ENCODE data around the gene RAB11A.

DNA sequence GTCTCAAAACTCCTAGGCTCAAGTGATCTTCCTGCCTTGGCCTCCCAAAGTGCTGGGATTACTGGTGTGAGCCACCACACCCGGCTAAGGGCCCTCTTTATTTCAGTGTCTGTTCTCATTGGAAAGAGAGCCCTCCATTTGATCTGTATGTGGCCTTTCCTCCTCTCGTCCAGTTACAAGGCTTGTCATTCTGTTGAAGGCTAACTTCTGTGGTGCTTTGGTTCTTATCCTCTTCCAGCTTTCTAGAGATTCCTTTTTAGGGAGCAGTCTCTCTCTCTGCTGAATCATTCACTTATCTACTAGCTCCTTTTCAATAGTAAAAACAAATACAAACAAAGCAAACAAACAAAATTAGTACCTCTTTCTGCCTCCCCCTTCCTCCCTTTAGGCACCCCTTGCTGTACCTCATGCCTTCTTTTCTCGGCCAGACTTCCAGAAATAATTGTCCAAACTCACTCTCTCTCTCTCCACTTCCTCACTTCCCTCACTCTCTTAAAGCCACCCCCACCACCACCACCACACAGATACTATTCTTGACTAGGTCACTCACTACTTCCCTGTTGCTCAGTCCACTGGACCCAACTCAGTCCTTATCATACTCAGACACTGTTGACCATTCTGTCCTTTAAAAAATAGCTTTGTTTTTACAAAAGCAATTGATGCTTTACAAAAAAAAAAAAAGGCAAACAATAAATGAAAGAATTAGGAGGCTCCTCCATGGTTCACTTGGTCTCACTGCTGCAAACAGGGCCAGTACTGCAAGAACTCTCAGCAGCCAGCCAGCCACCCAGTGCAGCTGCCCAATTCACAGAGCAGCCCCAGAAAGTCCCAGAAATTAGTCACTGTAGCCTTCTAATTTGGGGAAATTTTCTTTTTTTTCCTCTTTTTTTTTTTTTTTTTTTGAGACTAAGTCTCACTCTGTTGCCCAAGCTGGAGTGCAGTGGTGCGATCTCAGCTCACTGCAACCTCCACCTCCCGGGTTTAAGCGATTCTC, 31.7 kb upstream of the RAB11A start:
- TF ChIP-seq, protein P1, sequence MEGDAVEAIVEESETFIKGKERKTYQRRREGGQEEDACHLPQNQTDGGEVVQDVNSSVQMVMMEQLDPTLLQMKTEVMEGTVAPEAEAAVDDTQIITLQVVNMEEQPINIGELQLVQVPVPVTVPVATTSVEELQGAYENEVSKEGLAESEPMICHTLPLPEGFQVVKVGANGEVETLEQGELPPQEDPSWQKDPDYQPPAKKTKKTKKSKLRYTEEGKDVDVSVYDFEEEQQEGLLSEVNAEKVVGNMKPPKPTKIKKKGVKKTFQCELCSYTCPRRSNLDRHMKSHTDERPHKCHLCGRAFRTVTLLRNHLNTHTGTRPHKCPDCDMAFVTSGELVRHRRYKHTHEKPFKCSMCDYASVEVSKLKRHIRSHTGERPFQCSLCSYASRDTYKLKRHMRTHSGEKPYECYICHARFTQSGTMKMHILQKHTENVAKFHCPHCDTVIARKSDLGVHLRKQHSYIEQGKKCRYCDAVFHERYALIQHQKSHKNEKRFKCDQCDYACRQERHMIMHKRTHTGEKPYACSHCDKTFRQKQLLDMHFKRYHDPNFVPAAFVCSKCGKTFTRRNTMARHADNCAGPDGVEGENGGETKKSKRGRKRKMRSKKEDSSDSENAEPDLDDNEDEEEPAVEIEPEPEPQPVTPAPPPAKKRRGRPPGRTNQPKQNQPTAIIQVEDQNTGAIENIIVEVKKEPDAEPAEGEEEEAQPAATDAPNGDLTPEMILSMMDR (IDR thresholded peaks at IDR 0.05): no peak
- TF ChIP-seq POLR2A (IDR thresholded peaks at IDR 0.05) (no peak), POLR2AphosphoS5 (IDR thresholded peaks at IDR 0.05; ENCODE audit: insufficient read depth in 1 of 2, low read depth in 1 of 2) (no peak)
